Stomach (tissue), 9 donors: ENCODE results near the gene RIBC2. TPM values are rescaled to one million over a fixed set of nuclear protein-coding genes. Genes with fewer than 3 reads are reported as not detected.

ENCODE experiments used
- DNase-seq, 2 donors: peaks; one replicate each; pipeline versions ENCODE4 v3.0.0 to v3.0.0-alpha.2; 2013 to 2019
- H3K27ac ChIP-seq, 5 donors: fragments of 200-600 bp in 4 of 5; sonication (generic) in 4 of 5; one replicate each; pipeline ENCODE4 v1.5.1; 2013 to 2019; ENCODE audit warnings: mild to moderate bottlenecking in 1 of 5, moderate library complexity in 1 of 5
- H3K27me3 ChIP-seq, 3 donors: fragments of 200-600 bp; sonication (generic); one replicate each; pipeline ENCODE4 v1.5.1; 2017 to 2019; ENCODE audit warnings: mixed run types in 1 of 3
- H3K36me3 ChIP-seq, 4 donors: fragments of 200-600 bp; sonication (generic); 1 replicate in 3 of 4; 2 replicates in 1 of 4; pipeline ENCODE4 v1.5.1; 2016 to 2019
- H3K4me1 ChIP-seq, 4 donors: fragments of 200-600 bp; sonication (generic); one replicate each; pipeline ENCODE4 v1.5.1; 2016 to 2019
- H3K4me3 ChIP-seq, 4 donors: fragments of 200-600 bp; sonication (generic) in 3 of 4; one replicate each; pipeline ENCODE4 v1.5.1; 2016 to 2019; ENCODE audit warnings: mild to moderate bottlenecking in 1 of 4
- H3K9me3 ChIP-seq, 4 donors: fragments of 200-600 bp; sonication (generic); one replicate each; pipeline ENCODE4 v1.5.1; 2016 to 2019
- EP300 ChIP-seq: sonication (generic); formaldehyde crosslinking; IDR thresholded peaks from one replicate; pipeline ENCODE4 v1.6.1; 2017; ENCODE audit warnings: antibody characterized with exemption
- POLR2A ChIP-seq, 4 donors: fragments of 450-650 bp; IDR thresholded peaks; one replicate each; pipeline ENCODE4 v1.6.1; 2016; ENCODE audit warnings: antibody characterized with exemption in 4 of 4, control low read depth in 2 of 4, mild to moderate bottlenecking in 1 of 4, moderate library complexity in 1 of 4
- POLR2AphosphoS5 ChIP-seq, 3 donors: sonication (generic); formaldehyde crosslinking; IDR thresholded peaks; one replicate each; pipeline ENCODE4 v1.6.1; 2016; ENCODE audit warnings: antibody characterized with exemption in 3 of 3
- WGBS, 5 donors: extraction: QIAGEN DNeasy Blood & Tissue Kit in 3 of 5; methylation state at CpG; one replicate each; pipeline versions ENCODE4 v1.1.5 to v1.1.7; 2013 to 2018; 5-methylcytosine and 5-hydroxymethylcytosine counted together
- intact Hi-C: fragments of 100-400 bp; cut with DNase I; formaldehyde crosslinking; loops from one replicate; pipeline ENCODE4 v1.15.1; 2023; ENCODE audit warnings: low total_unique reads
- polyA plus RNA-seq, 3 donors: library from polyadenylated mRNA; stranded (reverse); fragments of 200-250 nt; gene quantifications; one replicate each; pipeline ENCODE4 v1.2.3, GENCODE V29; 2013
- total RNA-seq, 5 donors: library from RNA; depleted of rRNA; stranded (reverse); fragments of >200 nt; gene quantifications; one replicate each; pipeline versions ENCODE4 v1.1.0 to v1.2.3, GENCODE V29; 2014 to 2016
- TF ChIP-seq, protein P1 (sequence below), 7 experiments: fragments of 450-650 bp in 4 of 7; fragments of 200-600 bp in 3 of 7; sonication (generic) in 3 of 7; IDR thresholded peaks; one replicate each; pipeline ENCODE4 v1.5.1; 2016 to 2019; ENCODE audit warnings: antibody characterized with exemption in 7 of 7, control low read depth in 2 of 7, mild to moderate bottlenecking in 1 of 7
- donor health status: healthy with polysubstance abuse.
- donor health status: Bipolar disorder and iron deficiency.
- donor health status: healthy.

Gene RIBC2
- total and polyA plus RNA-seq, 8 donors, result 0.45 to 13.0 (median 0.76) TPM; not detected in 1

DNA sequence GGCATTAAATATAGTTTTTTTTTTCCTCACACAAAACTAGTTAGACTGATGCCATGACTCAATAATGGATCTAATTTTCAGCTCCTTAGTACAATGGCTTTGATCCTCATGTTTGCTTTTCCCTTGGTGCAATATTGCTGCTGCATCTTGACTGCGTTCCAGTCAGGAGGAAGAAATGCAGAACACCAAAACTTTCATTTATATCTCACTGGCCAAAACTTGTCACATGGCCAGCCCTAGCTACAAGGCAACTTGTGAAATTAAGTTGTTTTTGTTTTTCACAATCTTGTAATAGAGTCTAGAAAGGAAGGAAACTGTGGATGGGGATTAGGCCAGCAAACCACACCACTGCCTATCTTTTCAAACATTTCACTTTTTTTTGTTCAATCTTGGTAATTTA, 36.8 kb upstream of the RIBC2 start:
- Histone ChIP-seq H3K27me3 (no peaks in the 10 kb centered on the region), H3K4me1 (peaks cover 0 to 6% (median 0%) of the 10 kb centered on the region in 4 donors), H3K9me3 (no peaks in the 10 kb centered on the region), H3K4me3 (no peak overlapping the region), H3K27ac (no peak overlapping the region), H3K36me3 (no peaks in the 10 kb centered on the region)
- intact Hi-C loops, result no loop called here
- 43 to 61% (median 55%) methylated on average over 1 of the region's 1 CpG for WGBS, 5 donors
- TF ChIP-seq POLR2A (IDR thresholded peaks at IDR 0.05) (no peak), POLR2AphosphoS5 (IDR thresholded peaks at IDR 0.05) (no peak), EP300 (no peak)
- TF ChIP-seq, protein P1, sequence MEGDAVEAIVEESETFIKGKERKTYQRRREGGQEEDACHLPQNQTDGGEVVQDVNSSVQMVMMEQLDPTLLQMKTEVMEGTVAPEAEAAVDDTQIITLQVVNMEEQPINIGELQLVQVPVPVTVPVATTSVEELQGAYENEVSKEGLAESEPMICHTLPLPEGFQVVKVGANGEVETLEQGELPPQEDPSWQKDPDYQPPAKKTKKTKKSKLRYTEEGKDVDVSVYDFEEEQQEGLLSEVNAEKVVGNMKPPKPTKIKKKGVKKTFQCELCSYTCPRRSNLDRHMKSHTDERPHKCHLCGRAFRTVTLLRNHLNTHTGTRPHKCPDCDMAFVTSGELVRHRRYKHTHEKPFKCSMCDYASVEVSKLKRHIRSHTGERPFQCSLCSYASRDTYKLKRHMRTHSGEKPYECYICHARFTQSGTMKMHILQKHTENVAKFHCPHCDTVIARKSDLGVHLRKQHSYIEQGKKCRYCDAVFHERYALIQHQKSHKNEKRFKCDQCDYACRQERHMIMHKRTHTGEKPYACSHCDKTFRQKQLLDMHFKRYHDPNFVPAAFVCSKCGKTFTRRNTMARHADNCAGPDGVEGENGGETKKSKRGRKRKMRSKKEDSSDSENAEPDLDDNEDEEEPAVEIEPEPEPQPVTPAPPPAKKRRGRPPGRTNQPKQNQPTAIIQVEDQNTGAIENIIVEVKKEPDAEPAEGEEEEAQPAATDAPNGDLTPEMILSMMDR (IDR thresholded peaks at IDR 0.05), result no peak
- DNase-seq, result peak in 1 of 2 donors; percentile 15

GRCh38 chr22:45381348-45381747, 32.1 kb upstream of the RIBC2 start:
- no peak for TF ChIP-seq POLR2AphosphoS5 (IDR thresholded peaks at IDR 0.05)
- no peak for TF ChIP-seq POLR2A (IDR thresholded peaks at IDR 0.05)
- TF ChIP-seq, protein P1 (IDR thresholded peaks at IDR 0.05), result no peak
- no peak for TF ChIP-seq EP300
- H3K4me3 ChIP-seq, result no peak overlapping the region
- no peak overlapping the region for H3K27ac ChIP-seq
- H3K27me3 ChIP-seq, result no peaks in the 10 kb centered on the region
- no peaks in the 10 kb centered on the region for H3K9me3 ChIP-seq
- 82 to 94% (median 90%) methylated on average over 2 of the region's 2 CpGs for WGBS, 5 donors
- intact Hi-C loops, result no loop called here
- H3K4me1 ChIP-seq, result peaks cover 0 to 6% (median 0%) of the 10 kb centered on the region in 4 donors
- no peak for DNase-seq
- no peaks in the 10 kb centered on the region for H3K36me3 ChIP-seq

GRCh38 chr22:45389546-45389945, 23.9 kb upstream of the RIBC2 start:
- no peaks in the 10 kb centered on the region for H3K4me1 ChIP-seq
- H3K27me3 ChIP-seq, result peaks cover 0 to 3% (median 0%) of the 10 kb centered on the region in 3 donors
- TF ChIP-seq POLR2A (IDR thresholded peaks at IDR 0.05), result no peak
- TF ChIP-seq POLR2AphosphoS5 (IDR thresholded peaks at IDR 0.05), result no peak
- no peak for TF ChIP-seq EP300
- TF ChIP-seq, protein P1 (IDR thresholded peaks at IDR 0.05), result no peak
- WGBS, 5 donors, result 79 to 89% (median 84%) methylated on average over 3 of the region's 3 CpGs
- H3K36me3 ChIP-seq, result no peaks in the 10 kb centered on the region
- no peak overlapping the region for H3K27ac ChIP-seq
- intact Hi-C loops, result no loop called here
- no peak for DNase-seq
- H3K9me3 ChIP-seq, result no peaks in the 10 kb centered on the region
- H3K4me3 ChIP-seq, result no peak overlapping the region

- Histone ChIP-seq H3K27ac (no peak overlapping the region), H3K4me3 (no peak overlapping the region), H3K27me3 (no peaks in the 10 kb centered on the region), H3K36me3 (no peaks in the 10 kb centered on the region), H3K9me3 (no peaks in the 10 kb centered on the region), H3K4me1 (no peaks in the 10 kb centered on the region)
- intact Hi-C loops, result no loop called here
- 75 to 87% (median 80%) methylated on average over 5 of the region's 5 CpGs for WGBS, 5 donors
- TF ChIP-seq EP300 (no peak), POLR2A (IDR thresholded peaks at IDR 0.05) (no peak), POLR2AphosphoS5 (IDR thresholded peaks at IDR 0.05) (no peak)
- TF ChIP-seq, protein P1 (IDR thresholded peaks at IDR 0.05), result no peak
- DNase-seq, result no peak
Observed at GRCh38 chr22:45397806-45398205, 15.7 kb upstream of the RIBC2 start.
